Renal cortex interstitium (tissue), 11 donors: ENCODE results near the gene CHRNA3. TPM values are rescaled to one million over a fixed set of nuclear protein-coding genes. Genes with fewer than 3 reads are reported as not detected.
"Not testable (repeated sequence)": the region's sequence is repeated elsewhere in the genome, so short reads cannot be mapped to it uniquely, and the experiment has no call there.

Experiments used
- DNase-seq, 11 donors: peaks; one replicate each; pipeline ENCODE4 v3.0.0-alpha.2; 2013; ENCODE audit warnings: low read depth in 9 of 11, low spot score in 4 of 11; ENCODE audit errors: extremely low read depth in 1 of 11
- polyA plus RNA-seq, 3 donors: library from polyadenylated mRNA; unstranded; fragments of 120-200 nt; gene quantifications; one replicate each; pipeline ENCODE4 v1.2.1, GENCODE V29; 2013; ENCODE audit not compliant: insufficient read length in 3 of 3

CHRNA3 gene
- polyA plus RNA-seq, 3 donors = 0.90 to 1.4 (median 0.98) TPM

DNA sequence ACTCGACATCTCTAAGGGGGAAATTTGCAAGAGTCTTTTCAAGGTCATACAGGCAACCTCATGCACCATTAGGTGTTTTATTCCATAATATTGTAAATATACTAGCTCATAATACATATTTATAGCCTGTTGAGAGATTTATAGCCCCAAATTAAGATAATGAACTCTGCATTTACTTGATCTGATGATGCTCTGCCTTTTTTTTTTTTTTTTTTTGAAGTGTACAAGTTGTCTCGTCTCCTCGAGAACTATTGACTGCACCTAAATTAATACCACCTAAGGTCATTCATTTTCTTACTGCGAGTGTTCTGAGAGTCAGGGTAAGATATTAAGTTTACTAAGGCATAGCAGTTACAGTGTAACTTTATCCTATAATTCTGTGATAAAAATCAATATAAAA is 49.4 kb downstream of the CHRNA3 start:
- no peak for DNase-seq

DNA sequence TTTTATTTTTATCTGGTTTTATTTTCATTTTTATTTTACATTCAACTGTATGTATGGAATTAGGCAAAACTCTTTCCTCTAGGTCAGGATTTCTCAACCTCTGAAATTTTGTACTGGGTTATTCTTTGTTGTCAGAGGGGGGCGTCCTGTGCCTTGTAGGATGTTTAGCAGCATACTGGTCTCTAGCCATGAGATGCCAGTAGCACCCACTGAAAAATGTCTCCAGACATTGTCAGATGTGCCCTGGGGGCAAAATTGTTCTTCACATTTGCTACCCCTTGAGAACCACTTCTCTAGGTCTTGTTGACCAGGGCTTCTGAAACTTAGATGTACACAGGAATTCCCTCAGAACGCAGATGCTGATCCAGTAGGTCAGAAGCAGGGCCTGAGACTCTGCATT is 50.1 kb downstream of the CHRNA3 start:
- DNase-seq = no peak

DNA sequence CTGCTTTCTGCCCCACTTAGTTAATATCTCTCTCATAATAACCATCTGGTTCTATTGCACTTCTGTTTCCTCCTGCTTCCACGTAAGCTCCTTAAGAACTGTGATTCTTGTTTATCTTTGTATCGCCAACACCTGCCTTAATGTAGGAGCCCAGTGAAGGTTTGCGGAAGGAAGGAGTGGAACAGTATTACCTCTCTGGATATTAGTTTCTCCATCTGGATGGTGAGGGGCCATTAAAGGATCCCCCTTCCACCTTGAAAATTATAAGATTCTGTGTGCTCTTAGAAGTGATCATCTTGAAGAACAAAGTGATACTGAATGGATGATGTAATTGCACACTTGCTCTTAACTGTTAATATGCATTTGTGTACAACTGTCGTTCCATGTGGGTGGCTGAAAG is 53.3 kb downstream of the CHRNA3 start:
- no peak for DNase-seq

DNA sequence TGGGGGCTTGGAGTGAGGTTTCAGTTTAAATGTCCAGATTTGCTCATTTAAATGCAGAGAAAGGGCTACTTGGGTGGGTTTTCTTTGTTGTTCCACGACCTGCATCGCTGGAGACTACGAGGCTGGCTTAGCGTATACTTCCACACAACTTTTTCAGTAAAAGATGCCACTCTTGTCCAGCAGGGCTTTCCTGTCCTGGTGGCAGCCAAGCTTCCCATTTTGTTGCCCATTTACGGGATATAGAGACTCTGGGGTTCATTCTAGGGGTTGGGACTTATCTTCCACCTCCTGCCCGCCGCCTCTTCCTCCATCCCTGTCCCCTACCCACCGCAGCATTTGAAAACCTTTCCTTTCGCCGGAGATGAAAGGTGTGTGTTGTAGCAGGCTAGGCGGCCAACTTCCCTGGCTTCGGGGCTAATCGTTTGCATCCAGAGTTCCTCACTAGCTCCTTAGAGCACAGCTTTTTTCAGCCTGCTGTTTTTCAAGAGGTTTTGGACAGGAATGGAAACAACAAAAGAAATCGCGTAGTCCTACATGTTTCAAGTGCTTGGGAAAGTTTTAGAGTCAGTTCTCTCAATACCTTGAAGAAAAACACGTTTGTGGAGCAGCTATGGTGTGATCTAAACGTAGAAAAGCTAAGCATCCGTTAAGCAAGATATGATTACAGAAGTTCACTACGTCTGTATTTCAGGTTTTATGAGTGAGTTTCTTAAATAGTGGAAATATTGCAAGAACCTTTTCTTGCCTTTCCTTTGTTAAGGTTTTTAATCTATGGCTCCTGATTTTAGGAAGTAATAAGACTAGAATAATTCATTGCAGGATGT is 54.6 kb downstream of the CHRNA3 start:
- DNase-seq = peak in 7 of 11 donors; percentile 6 to 39 (median 18)

DNA sequence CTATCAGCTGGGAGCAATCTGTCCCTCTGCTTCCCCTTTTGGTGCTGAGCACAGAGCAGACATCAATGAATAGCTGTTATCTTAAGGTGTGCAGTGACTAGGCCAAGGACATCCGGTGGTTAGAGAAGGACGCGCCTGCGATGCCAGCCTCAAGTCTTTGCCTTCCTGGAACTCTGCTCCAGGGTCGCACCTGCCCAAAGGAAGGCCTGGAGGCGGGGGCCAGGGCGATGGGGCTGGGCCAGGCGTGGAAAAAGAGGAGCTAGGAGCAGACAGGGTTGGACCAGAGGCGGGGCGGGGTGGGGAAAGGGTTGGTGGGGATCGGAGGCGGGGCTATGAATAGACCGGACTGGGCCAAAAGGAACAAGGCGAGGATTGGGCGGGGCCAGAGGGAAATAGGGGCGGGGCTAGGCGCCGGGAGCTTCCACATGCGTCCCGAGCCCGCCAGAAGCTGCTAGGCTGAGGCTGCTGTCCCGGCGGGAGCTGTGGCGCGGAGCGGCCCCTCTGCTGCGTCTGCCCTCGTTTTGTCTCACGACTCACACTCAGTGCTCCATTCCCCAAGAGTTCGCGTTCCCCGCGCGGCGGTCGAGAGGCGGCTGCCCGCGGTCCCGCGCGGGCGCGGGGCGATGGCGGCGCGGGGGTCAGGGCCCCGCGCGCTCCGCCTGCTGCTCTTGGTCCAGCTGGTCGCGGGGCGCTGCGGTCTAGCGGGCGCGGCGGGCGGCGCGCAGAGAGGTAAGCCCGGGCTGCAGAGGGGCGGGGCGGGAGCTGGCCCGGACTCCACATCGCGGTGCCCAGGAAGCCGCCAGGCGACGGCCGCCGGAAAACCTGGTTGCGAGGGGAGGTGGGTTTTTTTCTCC is 55.5 kb downstream of the CHRNA3 start, which contains the start of gene CHRNA5:
CHRNA5 (plus strand) TSS at position 424 of the 854 bp plus-strand sequence; CDS start at position 624, 200 bp downstream.
- DNase-seq = peak; percentile 46 to 86 (median 73)

DNA sequence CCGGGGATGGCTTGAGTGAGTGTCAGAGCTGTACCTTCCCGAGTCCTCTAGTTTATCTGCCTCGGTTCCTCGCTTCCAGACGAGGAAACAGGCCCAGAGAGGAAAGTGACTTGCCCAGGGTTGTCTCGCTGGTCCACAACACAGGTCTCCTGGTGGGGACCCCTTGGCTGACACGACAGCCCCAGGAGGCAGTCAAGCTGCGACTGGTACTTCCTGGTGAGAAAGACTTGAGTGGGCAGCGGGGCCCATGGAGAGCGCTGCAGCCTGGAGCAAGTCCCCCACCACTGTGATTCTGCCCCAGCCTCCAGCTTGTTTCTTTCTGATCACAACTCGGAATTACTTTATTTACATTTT is 56.1 kb downstream of the CHRNA3 start:
- DNase-seq = no peak

DNA sequence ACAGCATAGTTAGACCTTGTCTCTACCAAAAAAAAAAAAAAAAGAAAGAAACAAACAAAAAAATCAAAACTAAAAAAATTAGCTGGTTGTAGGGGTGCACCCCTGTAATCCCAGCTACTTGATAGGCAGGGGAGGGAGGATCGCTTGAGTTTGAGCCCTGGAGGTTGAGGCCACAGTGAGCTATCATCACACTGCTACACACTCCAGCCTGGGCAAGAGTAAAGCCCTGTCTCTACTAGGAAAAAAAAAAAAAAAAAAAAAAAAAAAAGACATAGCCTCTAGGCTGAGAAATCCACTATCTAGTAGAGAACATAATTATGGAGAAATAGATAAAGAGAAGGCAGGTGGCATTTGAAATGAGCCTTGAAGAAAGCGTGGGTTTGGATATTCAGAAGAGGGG is 57.7 kb downstream of the CHRNA3 start:
- no peak for DNase-seq

DNA sequence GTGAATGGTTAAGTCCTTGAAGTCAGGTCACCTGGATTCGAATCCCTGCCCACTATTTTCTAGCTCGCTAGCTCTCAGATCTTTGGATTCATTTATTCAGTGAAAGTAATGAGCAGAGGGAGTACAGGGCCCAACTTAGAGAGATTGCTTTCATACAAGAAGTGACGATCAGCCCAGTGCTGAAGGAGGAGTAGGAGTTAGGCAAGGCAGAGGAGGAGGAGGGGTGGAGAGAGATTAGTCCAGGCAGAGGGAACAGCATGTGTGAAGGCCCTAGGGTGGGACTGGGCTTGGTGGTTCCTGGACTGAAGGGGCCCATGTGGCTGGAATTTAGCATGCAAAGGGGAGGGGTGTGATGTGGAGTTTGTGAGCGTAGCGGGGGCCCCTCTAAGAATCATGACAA is 59.3 kb downstream of the CHRNA3 start:
- DNase-seq = no peak

DNA sequence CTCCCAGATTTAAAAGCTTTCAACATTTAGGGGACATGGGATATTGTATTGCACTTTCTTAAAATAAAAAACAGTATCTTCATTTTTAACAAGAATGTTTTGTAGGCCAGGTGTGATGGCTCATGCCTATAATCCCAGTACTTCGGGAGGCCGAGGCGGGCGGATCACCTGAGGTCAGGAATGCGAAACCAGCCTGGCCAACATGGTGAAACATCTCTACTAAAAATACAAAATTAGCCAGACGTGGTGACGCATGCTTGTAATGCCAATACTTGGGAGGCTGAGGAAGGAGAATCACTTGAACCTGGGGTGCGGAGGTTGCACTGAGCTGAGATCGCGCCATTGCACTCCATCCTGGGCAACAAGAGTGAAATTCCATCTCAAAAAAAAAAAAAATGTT is 60.6 kb downstream of the CHRNA3 start:
- DNase-seq = not testable (repeated sequence)

DNA sequence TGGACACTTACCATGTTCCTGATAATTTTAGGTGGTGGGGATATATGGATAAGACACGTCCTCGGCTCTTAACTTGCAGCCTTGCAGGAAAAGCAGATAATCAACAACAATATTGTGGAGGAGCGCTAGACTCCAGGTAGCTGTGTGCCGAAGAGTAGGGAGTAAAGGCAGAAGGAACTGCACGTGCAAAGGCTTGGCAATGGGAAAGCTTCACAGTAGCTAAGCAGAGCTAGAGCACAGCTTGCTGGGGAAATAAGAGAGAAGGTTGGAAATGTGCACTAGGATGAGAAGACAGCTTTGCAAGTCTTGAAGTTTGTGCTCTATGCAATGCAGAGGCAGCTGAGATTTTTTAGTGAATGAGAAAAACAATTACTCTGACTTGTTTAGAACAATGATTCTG is 68.2 kb downstream of the CHRNA3 start:
- no peak for DNase-seq

DNA sequence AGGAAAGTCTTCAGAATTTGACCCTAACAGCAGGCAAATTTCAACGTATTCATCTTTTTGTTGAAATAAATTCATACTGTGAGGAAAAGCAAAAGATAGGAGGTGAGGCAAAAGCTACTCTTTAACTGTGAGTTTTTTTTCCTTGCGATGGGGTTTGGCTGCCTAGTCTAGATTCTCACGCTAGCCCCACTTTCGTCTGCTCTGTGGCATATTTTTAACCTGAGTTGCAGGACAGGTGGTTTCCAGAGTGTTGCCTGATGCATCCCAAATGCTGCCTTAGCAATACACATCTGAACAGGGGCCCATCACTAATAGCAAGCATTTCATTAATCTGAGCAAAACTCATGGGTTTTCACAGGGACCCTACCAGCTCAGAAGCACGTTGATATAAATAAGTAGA is 68.9 kb downstream of the CHRNA3 start:
- DNase-seq = no peak

DNA sequence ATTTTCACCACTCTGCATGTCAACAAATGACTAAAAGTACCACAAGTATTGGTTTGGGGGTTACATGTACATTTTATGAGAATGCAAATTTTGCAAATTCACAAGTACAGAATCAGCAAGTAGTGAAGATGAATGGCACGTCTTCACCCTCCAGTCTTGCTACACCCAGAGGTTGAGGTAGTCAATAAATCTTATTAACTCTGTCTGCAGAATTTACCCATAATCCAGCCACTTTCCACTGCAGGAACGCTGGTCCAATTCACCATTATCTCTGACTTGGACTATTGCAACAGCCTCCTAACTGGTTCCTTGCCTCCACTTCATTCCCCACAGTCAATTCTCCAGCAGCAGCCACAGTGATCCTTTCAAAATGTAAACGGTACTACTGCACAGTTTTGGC is 70.0 kb downstream of the CHRNA3 start:
- DNase-seq = no peak

DNA sequence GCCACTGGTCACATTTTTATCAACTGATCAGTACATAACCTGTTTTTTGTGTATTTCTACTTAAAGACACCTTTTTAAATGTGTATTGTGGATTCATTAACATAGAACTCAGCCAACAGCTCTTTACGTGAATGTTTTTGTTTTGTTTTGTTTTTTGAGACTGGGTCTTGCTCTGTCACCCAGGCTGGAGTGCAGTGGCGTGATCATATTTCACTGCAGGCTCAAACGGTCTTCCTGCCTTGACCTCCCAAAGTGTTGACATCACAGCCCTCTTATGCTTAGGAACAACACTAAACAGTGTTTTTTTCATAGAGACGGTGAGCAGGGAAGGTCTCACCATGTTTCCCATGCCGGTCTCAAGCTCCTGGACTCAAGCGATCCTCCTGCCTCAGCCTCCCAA is 70.6 kb downstream of the CHRNA3 start:
- no peak for DNase-seq

Other genes starting within 250 kb of the CHRNA3 start
- gene IREB2, start 182.8 kb downstream of the CHRNA3 start, polyA plus RNA-seq = 10 to 100 TPM; 57.0 to 73.9 (median 68.4) TPM
- 1 to 10 TPM; 7.2 to 9.8 (median 8.6) TPM for gene HYKK, start 113.4 kb downstream of the CHRNA3 start, polyA plus RNA-seq
- 100 to 1,000 TPM; 230 to 296 (median 252) TPM for gene PSMA4, start 80.6 kb downstream of the CHRNA3 start, polyA plus RNA-seq
- gene CHRNA5, start 55.5 kb downstream of the CHRNA3 start, polyA plus RNA-seq = 1 to 10 TPM; 4.3 to 8.6 (median 8.5) TPM
- 1 to 10 TPM; 3.2 TPM for gene CHRNB4, start 20.2 kb upstream of the CHRNA3 start, polyA plus RNA-seq
- gene ADAMTS7, start 190.5 kb upstream of the CHRNA3 start, polyA plus RNA-seq = 10 to 100 TPM; 21.2 to 35.7 (median 33.1) TPM